Tibial nerve (tissue), 4 donors: ENCODE results near the gene CAMKK1.

ENCODE experiments used
- CTCF ChIP-seq, 5 experiments: fragments of 200-600 bp in 3 of 5; fragments of 450-650 bp in 2 of 5; sonication (generic) in 3 of 5; IDR thresholded peaks; one replicate each; pipeline ENCODE4 v1.5.1; 2016 to 2019; ENCODE audit warnings: antibody characterized with exemption in 5 of 5, mild to moderate bottlenecking in 3 of 5, moderate library complexity in 2 of 5
- EP300 ChIP-seq, 2 donors: sonication (generic); formaldehyde crosslinking; IDR thresholded peaks; one replicate each; pipeline ENCODE4 v1.6.1; 2017; ENCODE audit warnings: antibody characterized with exemption in 2 of 2, mild to moderate bottlenecking in 1 of 2
- POLR2A ChIP-seq, 2 donors: fragments of 450-650 bp; IDR thresholded peaks; one replicate each; pipeline ENCODE4 v1.6.1; 2017; ENCODE audit warnings: antibody characterized with exemption in 2 of 2, mild to moderate bottlenecking in 2 of 2, moderate library complexity in 2 of 2

DNA sequence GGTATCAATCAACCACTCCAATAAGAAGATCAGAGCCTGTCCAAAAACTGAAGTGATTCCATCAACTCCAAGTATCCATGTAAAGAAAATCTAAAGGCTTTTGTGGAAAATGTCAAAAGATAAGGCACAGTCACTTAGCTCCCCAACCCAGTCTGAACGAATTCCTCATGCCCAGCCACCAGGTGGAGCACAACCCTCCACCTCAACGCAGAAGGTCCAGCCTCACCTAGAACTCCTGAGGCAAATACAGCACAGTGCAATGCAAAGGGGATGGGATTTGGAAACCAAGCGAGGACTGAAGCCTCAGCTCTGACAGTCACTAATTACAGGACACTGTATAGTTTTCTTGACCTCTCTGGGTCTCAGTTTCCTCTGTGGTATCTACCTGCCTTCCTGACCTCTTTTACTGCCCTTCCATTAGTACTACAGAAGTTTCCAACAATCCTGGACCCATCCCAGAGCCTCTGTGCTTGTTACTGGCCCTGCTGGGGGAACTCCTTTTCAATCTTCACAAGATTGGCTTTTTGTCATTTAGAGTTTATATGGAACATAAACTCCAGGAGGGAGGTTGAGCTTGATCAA lies 48.8 kb downstream of the CAMKK1 start:
- TF ChIP-seq CTCF (IDR thresholded peaks at IDR 0.05) (peak in 3 of 5 experiments; percentile 7 to 27 (median 26)), POLR2A (IDR thresholded peaks at IDR 0.05) (no peak), EP300 (IDR thresholded peaks at IDR 0.05) (no peak)
